ENCODE data around the gene USP44. TPM values are rescaled to one million over a fixed set of nuclear protein-coding genes. Genes with fewer than 3 reads are reported as not detected.

USP44 gene
- total and polyA plus RNA-seq, 10 donors = 0.88 to 7.2 (median 3.5) TPM

DNA sequence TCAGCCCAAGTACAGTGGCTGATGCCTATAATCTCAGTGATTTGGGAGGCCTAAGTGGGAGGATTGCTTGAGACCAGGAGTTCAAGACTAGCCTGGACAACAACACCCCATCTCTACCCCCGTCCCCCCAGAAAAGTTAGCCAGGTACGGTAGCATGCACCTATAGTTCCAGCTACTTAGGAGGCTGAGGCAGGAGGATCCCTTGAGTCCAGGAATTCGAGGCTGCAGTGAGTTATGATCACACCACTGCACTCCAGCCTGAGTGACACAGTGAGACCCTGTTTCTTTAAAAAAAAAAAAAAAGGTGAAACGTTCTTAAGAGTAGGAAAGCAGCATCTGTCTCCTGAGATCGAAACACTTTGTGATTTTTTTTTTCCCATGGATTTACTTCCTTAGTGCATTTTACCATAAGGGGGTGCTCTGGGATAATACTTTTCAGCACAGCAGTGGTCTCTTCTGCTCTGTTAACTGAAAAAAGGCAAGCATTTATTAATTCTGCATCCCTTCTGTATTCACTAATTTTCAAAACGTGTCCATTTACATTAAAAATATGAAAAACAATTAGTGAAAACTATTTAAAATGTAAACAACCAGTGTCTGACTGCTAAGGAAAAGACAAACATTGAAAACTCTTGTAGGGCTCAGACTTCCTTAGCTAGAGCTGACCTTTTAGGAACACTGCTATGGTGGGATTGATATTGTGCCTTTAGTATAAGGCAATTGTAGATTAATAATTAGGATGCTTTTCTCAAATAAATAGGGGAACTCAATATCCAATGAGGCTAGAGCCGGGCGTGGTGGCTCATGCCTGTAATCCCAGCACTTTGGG is 31.2 kb upstream of the USP44 start:
- H3K9me3 ChIP-seq = no peaks in the 10 kb centered on the region
- H3K27me3 ChIP-seq (replicated peaks in 1 of 7) = peaks cover 0 to 3% (median 0%) of the 10 kb centered on the region in 7 donors
- peaks cover 0 to 9% (median 0%) of the 10 kb centered on the region in 6 donors for H3K4me1 ChIP-seq
- no peak overlapping the region for H3K4me3 ChIP-seq
- 52 to 58% (median 55%) methylated on average over 8 of the region's 8 CpGs for WGBS, 5 donors
- H3K27ac ChIP-seq = no peak overlapping the region
- intact Hi-C loops (cut with DNase I; ENCODE audit: low total_unique reads) = loop anchor here (10.0 kb wide), 1 partner anchor 232 kb away; no protein-coding TSS in a partner anchor
- TF ChIP-seq POLR2AphosphoS5 (IDR thresholded peaks at IDR 0.05) (no peak), POLR2A (IDR thresholded peaks at IDR 0.05) (no peak)
- TF ChIP-seq, protein P1, sequence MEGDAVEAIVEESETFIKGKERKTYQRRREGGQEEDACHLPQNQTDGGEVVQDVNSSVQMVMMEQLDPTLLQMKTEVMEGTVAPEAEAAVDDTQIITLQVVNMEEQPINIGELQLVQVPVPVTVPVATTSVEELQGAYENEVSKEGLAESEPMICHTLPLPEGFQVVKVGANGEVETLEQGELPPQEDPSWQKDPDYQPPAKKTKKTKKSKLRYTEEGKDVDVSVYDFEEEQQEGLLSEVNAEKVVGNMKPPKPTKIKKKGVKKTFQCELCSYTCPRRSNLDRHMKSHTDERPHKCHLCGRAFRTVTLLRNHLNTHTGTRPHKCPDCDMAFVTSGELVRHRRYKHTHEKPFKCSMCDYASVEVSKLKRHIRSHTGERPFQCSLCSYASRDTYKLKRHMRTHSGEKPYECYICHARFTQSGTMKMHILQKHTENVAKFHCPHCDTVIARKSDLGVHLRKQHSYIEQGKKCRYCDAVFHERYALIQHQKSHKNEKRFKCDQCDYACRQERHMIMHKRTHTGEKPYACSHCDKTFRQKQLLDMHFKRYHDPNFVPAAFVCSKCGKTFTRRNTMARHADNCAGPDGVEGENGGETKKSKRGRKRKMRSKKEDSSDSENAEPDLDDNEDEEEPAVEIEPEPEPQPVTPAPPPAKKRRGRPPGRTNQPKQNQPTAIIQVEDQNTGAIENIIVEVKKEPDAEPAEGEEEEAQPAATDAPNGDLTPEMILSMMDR (IDR thresholded peaks at IDR 0.05 in 8 of 11, conservative IDR thresholded peaks at IDR 0.05 in 3 of 11) = peak in 7 of 11 experiments; percentile 25 to 53 (median 36)
- no peaks in the 10 kb centered on the region for H3K36me3 ChIP-seq
- DNase-seq = no peak

DNA sequence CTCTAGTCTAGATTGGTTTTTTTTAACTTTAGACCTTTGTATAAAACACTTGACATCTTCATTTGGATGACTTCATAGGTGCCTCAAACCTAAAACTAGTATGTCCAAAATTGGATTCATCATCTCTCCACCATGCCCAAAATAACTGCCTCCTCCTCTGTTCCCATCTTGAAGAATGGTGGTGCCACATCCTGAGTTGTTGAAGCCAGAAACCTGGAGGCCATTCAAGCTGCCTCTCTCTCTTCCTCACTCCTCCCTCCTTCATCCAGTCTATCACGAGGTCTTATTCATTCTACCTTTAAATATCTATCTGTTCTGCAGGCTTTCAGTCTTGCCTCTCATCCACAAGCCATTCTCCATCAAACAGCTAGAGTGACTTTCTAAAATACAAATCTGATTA is 26.5 kb upstream of the USP44 start:
- Histone ChIP-seq H3K4me3 (no peak overlapping the region), H3K27me3 (replicated peaks in 1 of 7) (no peaks in the 10 kb centered on the region), H3K36me3 (no peaks in the 10 kb centered on the region), H3K27ac (no peak overlapping the region), H3K4me1 (peaks cover 0 to 16% (median 11%) of the 10 kb centered on the region in 6 donors), H3K9me3 (no peaks in the 10 kb centered on the region)
- intact Hi-C loops (cut with DNase I; ENCODE audit: low total_unique reads) = no loop called here
- TF ChIP-seq, protein P1 (IDR thresholded peaks at IDR 0.05 in 8 of 11, conservative IDR thresholded peaks at IDR 0.05 in 3 of 11) = no peak
- TF ChIP-seq POLR2AphosphoS5 (IDR thresholded peaks at IDR 0.05) (no peak), POLR2A (IDR thresholded peaks at IDR 0.05) (no peak)
- no peak for DNase-seq
- 70 to 89% (median 83%) methylated on average over 1 of the region's 1 CpG for WGBS, 5 donors

GRCh38 chr12:95574799-95575452 is 23.6 kb upstream of the USP44 start:
- H3K9me3 ChIP-seq = no peaks in the 10 kb centered on the region
- intact Hi-C loops (cut with DNase I; ENCODE audit: low total_unique reads) = no loop called here
- peak overlapping the region in 3 of 8 donors; percentile 54 to 63 (median 55) for H3K27ac ChIP-seq
- no peak for TF ChIP-seq POLR2A (IDR thresholded peaks at IDR 0.05)
- TF ChIP-seq, protein P1 (IDR thresholded peaks at IDR 0.05 in 8 of 11, conservative IDR thresholded peaks at IDR 0.05 in 3 of 11) = peak in 9 of 11 experiments; percentile 20 to 57 (median 33)
- H3K36me3 ChIP-seq = no peaks in the 10 kb centered on the region
- no peak overlapping the region for H3K4me3 ChIP-seq
- H3K27me3 ChIP-seq (replicated peaks in 1 of 7) = no peaks in the 10 kb centered on the region
- H3K4me1 ChIP-seq = peaks cover 0 to 28% (median 9%) of the 10 kb centered on the region in 6 donors
- no peak for DNase-seq

All from spleen (tissue), 11 donors.